Stomach (tissue), 4 donors: ENCODE results near the gene SAMD5.

Source experiments
- EP300 ChIP-seq: sonication (generic); formaldehyde crosslinking; IDR thresholded peaks from one replicate; pipeline ENCODE4 v1.6.1; 2017; ENCODE audit warnings: antibody characterized with exemption
- POLR2A ChIP-seq, 4 donors: fragments of 450-650 bp; IDR thresholded peaks; one replicate each; pipeline ENCODE4 v1.6.1; 2016; ENCODE audit warnings: antibody characterized with exemption in 4 of 4, control low read depth in 2 of 4, mild to moderate bottlenecking in 1 of 4, moderate library complexity in 1 of 4
- TF ChIP-seq, protein P1 (sequence below), 7 experiments: fragments of 450-650 bp in 4 of 7; fragments of 200-600 bp in 3 of 7; sonication (generic) in 3 of 7; IDR thresholded peaks; one replicate each; pipeline ENCODE4 v1.5.1; 2016 to 2019; ENCODE audit warnings: antibody characterized with exemption in 7 of 7, control low read depth in 2 of 7, mild to moderate bottlenecking in 1 of 7

DNA sequence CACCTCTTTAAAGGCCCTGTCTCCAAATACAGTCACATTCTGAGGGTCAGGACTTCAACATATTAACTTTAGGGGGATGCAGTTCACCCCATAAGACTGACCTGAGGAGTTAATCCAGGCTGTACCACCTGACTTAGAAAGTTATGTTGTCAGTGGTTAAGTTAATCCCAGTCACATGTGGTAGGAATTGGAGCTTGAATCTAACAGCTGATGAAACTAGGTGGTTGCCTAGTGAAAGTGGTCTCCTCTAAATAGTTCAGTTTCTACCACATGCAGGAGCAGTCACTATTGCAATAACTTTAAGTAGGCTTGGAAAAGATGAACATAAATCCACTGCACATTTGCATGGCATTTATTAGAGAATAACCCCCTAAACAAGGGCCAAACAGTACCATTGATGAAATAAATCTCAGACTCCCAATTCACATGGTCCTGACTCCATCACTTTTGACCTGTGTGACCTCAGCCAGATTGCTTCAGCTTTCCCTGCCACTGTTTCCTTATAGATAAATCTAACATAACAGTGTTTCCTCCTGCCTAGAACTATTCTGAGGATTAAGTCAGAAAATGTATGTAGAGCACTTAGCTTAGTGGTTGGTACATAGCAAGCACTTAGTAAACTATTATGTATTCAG, 20.1 kb downstream of the SAMD5 start:
- TF ChIP-seq, protein P1, sequence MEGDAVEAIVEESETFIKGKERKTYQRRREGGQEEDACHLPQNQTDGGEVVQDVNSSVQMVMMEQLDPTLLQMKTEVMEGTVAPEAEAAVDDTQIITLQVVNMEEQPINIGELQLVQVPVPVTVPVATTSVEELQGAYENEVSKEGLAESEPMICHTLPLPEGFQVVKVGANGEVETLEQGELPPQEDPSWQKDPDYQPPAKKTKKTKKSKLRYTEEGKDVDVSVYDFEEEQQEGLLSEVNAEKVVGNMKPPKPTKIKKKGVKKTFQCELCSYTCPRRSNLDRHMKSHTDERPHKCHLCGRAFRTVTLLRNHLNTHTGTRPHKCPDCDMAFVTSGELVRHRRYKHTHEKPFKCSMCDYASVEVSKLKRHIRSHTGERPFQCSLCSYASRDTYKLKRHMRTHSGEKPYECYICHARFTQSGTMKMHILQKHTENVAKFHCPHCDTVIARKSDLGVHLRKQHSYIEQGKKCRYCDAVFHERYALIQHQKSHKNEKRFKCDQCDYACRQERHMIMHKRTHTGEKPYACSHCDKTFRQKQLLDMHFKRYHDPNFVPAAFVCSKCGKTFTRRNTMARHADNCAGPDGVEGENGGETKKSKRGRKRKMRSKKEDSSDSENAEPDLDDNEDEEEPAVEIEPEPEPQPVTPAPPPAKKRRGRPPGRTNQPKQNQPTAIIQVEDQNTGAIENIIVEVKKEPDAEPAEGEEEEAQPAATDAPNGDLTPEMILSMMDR (IDR thresholded peaks at IDR 0.05), result no peak
- TF ChIP-seq POLR2A (IDR thresholded peaks at IDR 0.05) (no peak), EP300 (no peak)
